NCI-H1092 (cell line): ENCODE results near the gene AKT3.

Experiments
- DNase-seq: peaks from one replicate; lab custom pipeline; 2025; lab: John Stamatoyannopoulos, UW

AKT3 gene

GRCh38 chr1:243553090-243553489 is 297.0 kb downstream of the AKT3 start:
- DNase-seq = no peak

GRCh38 chr1:243550276-243550675 is 299.8 kb downstream of the AKT3 start:
- no peak for DNase-seq

GRCh38 chr1:243549791-243550190 is 300.3 kb downstream of the AKT3 start:
- DNase-seq = no peak

GRCh38 chr1:243549108-243549507 is 300.9 kb downstream of the AKT3 start:
- no peak for DNase-seq

- no peak for DNase-seq
These were observed 301.5 kb downstream of the AKT3 start for GRCh38 chr1:243548516-243548915.

- DNase-seq = no peak
These were observed 302.2 kb downstream of the AKT3 start for GRCh38 chr1:243547891-243548290.

- no peak for DNase-seq
These were observed 303.6 kb downstream of the AKT3 start for GRCh38 chr1:243546457-243546856.

- no peak for DNase-seq
These were observed 306.5 kb downstream of the AKT3 start for GRCh38 chr1:243543501-243543900.

- DNase-seq = no peak
These were observed 307.2 kb downstream of the AKT3 start for GRCh38 chr1:243542739-243543415.

- DNase-seq = no peak
These were observed 310.4 kb downstream of the AKT3 start for GRCh38 chr1:243539636-243540035.

- DNase-seq = no peak
These were observed 315.0 kb downstream of the AKT3 start for GRCh38 chr1:243535014-243535413.

- DNase-seq = no peak
These were observed 320.5 kb downstream of the AKT3 start for GRCh38 chr1:243529512-243529911.

GRCh38 chr1:243528459-243529121 is 321.5 kb downstream of the AKT3 start:
- no peak for DNase-seq

GRCh38 chr1:243526180-243526579 is 323.9 kb downstream of the AKT3 start:
- DNase-seq = no peak

GRCh38 chr1:243525085-243525487 is 325.0 kb downstream of the AKT3 start:
- no peak for DNase-seq

- no peak for DNase-seq
These were observed 326.3 kb downstream of the AKT3 start for GRCh38 chr1:243523766-243524165.

- DNase-seq = no peak
These were observed 329.2 kb downstream of the AKT3 start for GRCh38 chr1:243520831-243521230.

- DNase-seq = no peak
These were observed 335.1 kb downstream of the AKT3 start for GRCh38 chr1:243514927-243515326.

GRCh38 chr1:243513726-243514491 is 336.1 kb downstream of the AKT3 start:
- DNase-seq = no peak

GRCh38 chr1:243510928-243511327 is 339.1 kb downstream of the AKT3 start:
- DNase-seq = no peak

GRCh38 chr1:243508943-243509342 is 341.1 kb downstream of the AKT3 start:
- DNase-seq = no peak

GRCh38 chr1:243508303-243508713 is 341.7 kb downstream of the AKT3 start:
- no peak for DNase-seq

GRCh38 chr1:243507672-243508302 is 342.3 kb downstream of the AKT3 start:
- DNase-seq = no peak
